Transverse colon (tissue), 4 donors: ENCODE measurements around the gene FKBP5. TPM values are rescaled to one million over a fixed set of nuclear protein-coding genes. Genes with fewer than 3 reads are reported as not detected.

Source experiments
- DNase-seq: peaks from one replicate; pipeline ENCODE4 v3.0.0-alpha.2; 2019
- H3K27ac ChIP-seq, 4 donors: fragments of 200-600 bp; sonication (generic); 2 replicates each; pipeline ENCODE4 v1.5.1; 2016 to 2018; ENCODE audit warnings: inconsistent platforms in 4 of 4
- H3K27me3 ChIP-seq: fragments of 200-600 bp; sonication (generic); 2 replicates; pipeline ENCODE4 v1.5.1; 2017; ENCODE audit warnings: inconsistent platforms
- H3K36me3 ChIP-seq, 4 donors: fragments of 200-600 bp; sonication (generic); 2 replicates each; pipeline ENCODE4 v1.5.1; 2017 to 2019; ENCODE audit warnings: inconsistent platforms in 4 of 4
- H3K4me1 ChIP-seq, 4 donors: fragments of 200-600 bp; sonication (generic); 2 replicates each; pipeline ENCODE4 v1.5.1; 2017 to 2020; ENCODE audit warnings: inconsistent platforms in 4 of 4
- H3K4me3 ChIP-seq, 4 donors: fragments of 200-600 bp; sonication (generic); 1 replicate in 1 of 4; 2 replicates in 3 of 4; pipeline versions ENCODE4 v1.5.1 to v1.6.1; 2017 to 2019; ENCODE audit warnings: inconsistent platforms in 4 of 4
- H3K9me3 ChIP-seq, 2 donors: fragments of 200-600 bp; sonication (generic); 2 replicates each; pipeline ENCODE4 v1.5.1; 2017 to 2019; ENCODE audit warnings: inconsistent platforms in 2 of 2
- CTCF ChIP-seq, 5 experiments: fragments of 200-600 bp in 3 of 5; fragments of 450-650 bp in 2 of 5; sonication (generic) in 3 of 5; IDR thresholded peaks; 1 replicate in 2 of 5; 2 replicates in 3 of 5; pipeline ENCODE4 v1.5.1; 2016 to 2017; ENCODE audit warnings: antibody characterized with exemption in 5 of 5, inconsistent platforms in 3 of 5, mild to moderate bottlenecking in 2 of 5, moderate library complexity in 1 of 5
- EP300 ChIP-seq: sonication (generic); formaldehyde crosslinking; IDR thresholded peaks from one replicate; pipeline ENCODE4 v1.6.1; 2017; ENCODE audit warnings: antibody characterized with exemption, low read depth
- POLR2A ChIP-seq: fragments of 450-650 bp; IDR thresholded peaks from one replicate; pipeline ENCODE4 v1.6.1; 2016; ENCODE audit warnings: antibody characterized with exemption, mild to moderate bottlenecking, moderate library complexity
- POLR2AphosphoS5 ChIP-seq, 3 donors: sonication (generic); formaldehyde crosslinking; IDR thresholded peaks; one replicate each; pipeline ENCODE4 v1.6.1; 2016; ENCODE audit warnings: antibody characterized with exemption in 3 of 3
- WGBS, 2 donors: methylation state at CpG; one replicate each; pipeline ENCODE4 v1.1.5; 2018; ENCODE audit warnings: low coverage in 1 of 2; 5-methylcytosine and 5-hydroxymethylcytosine counted together
- in situ Hi-C, 4 donors: fragments of 200-750 bp; cut with MboI; loops; one replicate each; pipeline versions ENCODE4 v1.15.0 to v1.15.1; 2017; ENCODE audit warnings: low sequenced_read_pairs in 3 of 4, low pct_ligation_motif_present in 1 of 4, low pct_unique_long_range_greater_than_20kb in 1 of 4
- intact Hi-C: fragments of 100-400 bp; cut with DNase I; formaldehyde crosslinking; loops from one replicate; pipeline ENCODE4 v1.15.1; 2023; ENCODE audit warnings: low total_unique reads
- total RNA-seq, 4 donors: library from RNA; depleted of rRNA; stranded (reverse); fragments of >200 nt; gene quantifications; one replicate each; pipeline ENCODE4 v1.1.0, GENCODE V29; 2016

FKBP5 gene
- total RNA-seq, 4 donors from 2014 or later = 82.8 to 299 (median 254) TPM

- in situ Hi-C loops = no loop called here
- H3K27me3 ChIP-seq = peaks cover 24% of the 10 kb centered on the region
- intact Hi-C loops = no loop called here
- H3K36me3 ChIP-seq = peaks cover 0 to under 1% (median 0%) of the 10 kb centered on the region in 4 donors
- H3K27ac ChIP-seq = no peak overlapping the region
- TF ChIP-seq POLR2AphosphoS5 (IDR thresholded peaks at IDR 0.05) = no peak
- no peak overlapping the region for H3K4me3 ChIP-seq
- no peaks in the 10 kb centered on the region for H3K4me1 ChIP-seq
- WGBS, 2 donors = 77 to 83% methylated on average over 8 of the region's 8 CpGs
- no peak for DNase-seq
- no peaks in the 10 kb centered on the region for H3K9me3 ChIP-seq
These were observed 121.9 kb downstream of the FKBP5 start for GRCh38 chr6:35566794-35567193.

GRCh38 chr6:35564733-35565132, 124.0 kb downstream of the FKBP5 start:
- Histone ChIP-seq H3K4me1 (no peaks in the 10 kb centered on the region), H3K27me3 (peaks cover 24% of the 10 kb centered on the region), H3K4me3 (no peak overlapping the region), H3K9me3 (no peaks in the 10 kb centered on the region), H3K36me3 (no peaks in the 10 kb centered on the region), H3K27ac (no peak overlapping the region)
- TF ChIP-seq CTCF (IDR thresholded peaks at IDR 0.05) (no peak), POLR2AphosphoS5 (IDR thresholded peaks at IDR 0.05) (no peak)
- in situ Hi-C loops = no loop called here
- intact Hi-C loops = loop anchor here (5.0 kb wide), 1 partner anchor 52 kb away; the partner anchor contains the start of gene TULP1
- DNase-seq = no peak

GRCh38 chr6:35562060-35562459, 126.7 kb downstream of the FKBP5 start:
- 56 to 74% methylated on average over 3 to 11 of the region's 11 CpGs for WGBS, 2 donors
- no peaks in the 10 kb centered on the region for H3K4me1 ChIP-seq
- no peaks in the 10 kb centered on the region for H3K36me3 ChIP-seq
- in situ Hi-C loops (no loop called here), intact Hi-C loops (loop anchor here (5.0 kb wide), 1 partner anchor 50 kb away; the partner anchor contains the start of gene TULP1)
- no peak for DNase-seq
- no peaks in the 10 kb centered on the region for H3K9me3 ChIP-seq
- H3K4me3 ChIP-seq = no peak overlapping the region
- H3K27me3 ChIP-seq = peaks cover 24% of the 10 kb centered on the region
- TF ChIP-seq POLR2AphosphoS5 (IDR thresholded peaks at IDR 0.05) = no peak
- no peak for TF ChIP-seq CTCF (IDR thresholded peaks at IDR 0.05)
- no peak for TF ChIP-seq EP300
- TF ChIP-seq POLR2A = no peak
- no peak overlapping the region for H3K27ac ChIP-seq

- no peaks in the 10 kb centered on the region for H3K4me1 ChIP-seq
- whole genome bisulfite sequencing, 2 donors = 69 to 86% methylated on average over 1 to 5 of the region's 5 CpGs
- no peaks in the 10 kb centered on the region for H3K36me3 ChIP-seq
- TF ChIP-seq EP300 = no peak
- no peak for TF ChIP-seq POLR2A
- no peak for TF ChIP-seq CTCF (IDR thresholded peaks at IDR 0.05)
- TF ChIP-seq POLR2AphosphoS5 (IDR thresholded peaks at IDR 0.05) = no peak
- DNase-seq = no peak
- H3K27ac ChIP-seq = no peak overlapping the region
- H3K9me3 ChIP-seq = no peaks in the 10 kb centered on the region
- H3K27me3 ChIP-seq = peaks cover 24% of the 10 kb centered on the region
- in situ Hi-C loops (no loop called here), intact Hi-C loops (loop anchor here (5.0 kb wide), 1 partner anchor 49 kb away; the partner anchor contains the start of gene TULP1)
- H3K4me3 ChIP-seq = no peak overlapping the region
These were observed 127.6 kb downstream of the FKBP5 start for GRCh38 chr6:35561113-35561512.

GRCh38 chr6:35558571-35558970, 130.1 kb downstream of the FKBP5 start:
- peaks cover under 1% of the 10 kb centered on the region for H3K27me3 ChIP-seq
- H3K27ac ChIP-seq = no peak overlapping the region
- H3K4me1 ChIP-seq = no peaks in the 10 kb centered on the region
- WGBS, 2 donors = 77 to 85% methylated on average over 6 to 12 of the region's 12 CpGs
- in situ Hi-C loops = no loop called here
- intact Hi-C loops = no loop called here
- H3K4me3 ChIP-seq = no peak overlapping the region
- TF ChIP-seq CTCF (IDR thresholded peaks at IDR 0.05) (no peak), EP300 (no peak), POLR2AphosphoS5 (IDR thresholded peaks at IDR 0.05) (no peak), POLR2A (no peak)
- H3K36me3 ChIP-seq = no peaks in the 10 kb centered on the region
- H3K9me3 ChIP-seq = no peaks in the 10 kb centered on the region
- DNase-seq = no peak
